Vagina (tissue), 2 donors: ENCODE measurements around the gene FOLR3. TPM values are rescaled to one million over a fixed set of nuclear protein-coding genes. Genes with fewer than 3 reads are reported as not detected.
"Not testable (repeated sequence)": the region's sequence is repeated elsewhere in the genome, so short reads cannot be mapped to it uniquely, and the experiment has no call there.

Experiments used
- DNase-seq, 2 donors: peaks; one replicate each; pipeline ENCODE4 v3.0.0-alpha.2; 2017; ENCODE audit errors: extremely low spot score in 2 of 2
- H3K27ac ChIP-seq: fragments of 200-600 bp; sonication (generic); one replicate; pipeline ENCODE4 v1.5.1; 2019
- H3K27me3 ChIP-seq: fragments of 200-600 bp; sonication (generic); one replicate; pipeline ENCODE4 v1.5.1; 2019
- H3K36me3 ChIP-seq, 2 donors: fragments of 200-600 bp; sonication (generic); one replicate each; pipeline ENCODE4 v1.5.1; 2017 to 2019
- H3K4me1 ChIP-seq: fragments of 200-600 bp; sonication (generic); one replicate; pipeline ENCODE4 v1.5.1; 2019
- H3K4me3 ChIP-seq, 2 donors: fragments of 200-600 bp; sonication (generic); 1 replicate in 1 of 2; 2 replicates in 1 of 2; pipeline ENCODE4 v1.5.1; 2016 to 2019
- H3K9me3 ChIP-seq: fragments of 200-600 bp; sonication (generic); one replicate; pipeline ENCODE4 v1.5.1; 2019
- POLR2A ChIP-seq, 2 donors: fragments of 450-650 bp; IDR thresholded peaks; one replicate each; pipeline ENCODE4 v1.6.1; 2017; ENCODE audit warnings: antibody characterized with exemption in 2 of 2, mild to moderate bottlenecking in 2 of 2, moderate library complexity in 2 of 2
- POLR2AphosphoS5 ChIP-seq, 2 donors: sonication (generic); formaldehyde crosslinking; IDR thresholded peaks; one replicate each; pipeline ENCODE4 v1.9.0; 2017; ENCODE audit warnings: antibody characterized with exemption in 2 of 2, mild to moderate bottlenecking in 2 of 2, low read depth in 1 of 2; ENCODE audit not compliant: insufficient read depth in 1 of 2
- intact Hi-C: fragments of 100-400 bp; cut with DNase I; formaldehyde crosslinking; loops from one replicate; pipeline ENCODE4 v1.15.1; 2023
- total RNA-seq: library from RNA; depleted of rRNA; stranded (reverse); fragments of >200 nt; gene quantifications from one replicate; pipeline ENCODE4 v1.2.3, GENCODE V29; 2016
- TF ChIP-seq, protein P1 (sequence below), 3 experiments: fragments of 450-650 bp in 2 of 3; fragments of 200-600 bp in 1 of 3; sonication (generic) in 1 of 3; IDR thresholded peaks; one replicate each; pipeline ENCODE4 v1.5.1; 2017 to 2019; ENCODE audit warnings: antibody characterized with exemption in 3 of 3, mild to moderate bottlenecking in 2 of 3, moderate library complexity in 2 of 3

Gene FOLR3
- total RNA-seq, 1 donor from 2014 or later = not detected

DNA sequence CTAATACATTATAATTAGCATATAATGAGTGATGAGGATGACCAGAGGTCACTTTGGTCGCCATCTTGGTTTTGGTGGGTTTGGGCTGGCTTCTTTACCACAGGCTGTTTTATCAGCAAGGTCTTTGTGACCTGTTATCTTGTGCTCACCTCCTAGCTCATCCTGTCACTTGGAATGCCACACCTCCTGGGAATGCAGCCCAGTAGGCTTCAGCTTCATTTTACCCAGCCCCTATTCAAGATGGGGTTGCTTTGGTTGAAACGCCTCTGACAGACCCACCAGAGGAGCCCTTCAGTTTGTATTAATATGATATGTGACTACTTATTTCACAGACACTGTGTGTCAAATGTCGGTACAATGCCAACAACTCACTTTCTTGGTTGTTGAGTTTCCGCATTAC lies 20.2 kb downstream of the FOLR3 start:
- DNase-seq = no peak
- Histone ChIP-seq H3K27me3 (no peaks in the 10 kb centered on the region), H3K9me3 (no peaks in the 10 kb centered on the region), H3K4me1 (no peaks in the 10 kb centered on the region), H3K4me3 (no peak overlapping the region), H3K27ac (no peak overlapping the region), H3K36me3 (no peaks in the 10 kb centered on the region)
- intact Hi-C loops = no loop called here
- TF ChIP-seq, protein P1, sequence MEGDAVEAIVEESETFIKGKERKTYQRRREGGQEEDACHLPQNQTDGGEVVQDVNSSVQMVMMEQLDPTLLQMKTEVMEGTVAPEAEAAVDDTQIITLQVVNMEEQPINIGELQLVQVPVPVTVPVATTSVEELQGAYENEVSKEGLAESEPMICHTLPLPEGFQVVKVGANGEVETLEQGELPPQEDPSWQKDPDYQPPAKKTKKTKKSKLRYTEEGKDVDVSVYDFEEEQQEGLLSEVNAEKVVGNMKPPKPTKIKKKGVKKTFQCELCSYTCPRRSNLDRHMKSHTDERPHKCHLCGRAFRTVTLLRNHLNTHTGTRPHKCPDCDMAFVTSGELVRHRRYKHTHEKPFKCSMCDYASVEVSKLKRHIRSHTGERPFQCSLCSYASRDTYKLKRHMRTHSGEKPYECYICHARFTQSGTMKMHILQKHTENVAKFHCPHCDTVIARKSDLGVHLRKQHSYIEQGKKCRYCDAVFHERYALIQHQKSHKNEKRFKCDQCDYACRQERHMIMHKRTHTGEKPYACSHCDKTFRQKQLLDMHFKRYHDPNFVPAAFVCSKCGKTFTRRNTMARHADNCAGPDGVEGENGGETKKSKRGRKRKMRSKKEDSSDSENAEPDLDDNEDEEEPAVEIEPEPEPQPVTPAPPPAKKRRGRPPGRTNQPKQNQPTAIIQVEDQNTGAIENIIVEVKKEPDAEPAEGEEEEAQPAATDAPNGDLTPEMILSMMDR (IDR thresholded peaks at IDR 0.05) = no peak
- TF ChIP-seq POLR2A (IDR thresholded peaks at IDR 0.05) (no peak), POLR2AphosphoS5 (IDR thresholded peaks at IDR 0.05; ENCODE audit: insufficient read depth in 1 of 2, low read depth in 1 of 2) (no peak)

DNA sequence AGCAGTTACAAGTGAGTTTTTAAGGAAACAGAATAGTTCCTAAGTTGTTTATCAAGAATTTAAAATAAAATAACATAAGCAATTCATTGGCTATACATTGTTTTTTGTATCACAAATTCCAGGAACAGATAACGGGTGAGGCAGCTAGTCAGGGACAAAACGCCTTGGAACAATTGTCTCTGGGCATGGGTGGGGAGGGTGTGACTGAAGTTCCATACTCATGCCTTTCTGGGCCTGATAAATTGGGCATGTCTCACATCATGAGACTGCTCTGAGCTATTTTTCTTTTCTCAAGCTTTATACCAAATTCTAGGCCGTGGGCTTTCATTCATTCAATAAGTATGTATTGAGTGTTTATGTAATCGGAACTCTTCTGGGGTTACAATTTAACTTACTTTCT lies 21.6 kb downstream of the FOLR3 start:
- no peak overlapping the region for H3K4me3 ChIP-seq
- H3K36me3 ChIP-seq = no peaks in the 10 kb centered on the region
- H3K9me3 ChIP-seq = no peaks in the 10 kb centered on the region
- no peaks in the 10 kb centered on the region for H3K4me1 ChIP-seq
- no peak overlapping the region for H3K27ac ChIP-seq
- intact Hi-C loops = no loop called here
- H3K27me3 ChIP-seq = no peaks in the 10 kb centered on the region
- no peak for DNase-seq
- TF ChIP-seq POLR2AphosphoS5 (IDR thresholded peaks at IDR 0.05; ENCODE audit: insufficient read depth in 1 of 2, low read depth in 1 of 2) = no peak
- TF ChIP-seq POLR2A (IDR thresholded peaks at IDR 0.05) = no peak
- TF ChIP-seq, protein P1 (IDR thresholded peaks at IDR 0.05) = no peak

DNA sequence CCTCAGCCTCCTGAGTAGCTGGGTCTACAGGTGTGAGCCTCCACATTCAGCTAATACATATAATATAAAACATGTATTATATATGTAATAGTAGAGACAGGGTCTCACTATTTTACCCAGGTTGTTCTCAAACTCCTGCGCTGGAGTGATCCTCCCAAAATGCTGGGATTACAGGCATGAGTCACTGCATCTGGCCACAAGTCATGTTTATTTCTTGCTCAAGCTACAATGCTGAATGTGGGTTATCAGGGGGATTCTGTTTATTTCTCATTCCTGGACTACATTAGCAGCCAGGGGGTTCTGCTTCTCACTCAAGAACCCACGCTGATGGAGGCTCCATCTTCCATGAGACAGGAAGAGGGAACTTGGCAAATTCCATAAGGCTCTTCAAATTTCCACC lies 24.8 kb downstream of the FOLR3 start:
- Histone ChIP-seq H3K36me3 (no peaks in the 10 kb centered on the region), H3K4me1 (no peaks in the 10 kb centered on the region), H3K27me3 (no peaks in the 10 kb centered on the region), H3K9me3 (no peaks in the 10 kb centered on the region), H3K4me3 (no peak overlapping the region), H3K27ac (no peak overlapping the region)
- intact Hi-C loops = no loop called here
- TF ChIP-seq, protein P1 (IDR thresholded peaks at IDR 0.05) = no peak
- TF ChIP-seq POLR2A (IDR thresholded peaks at IDR 0.05) = no peak
- no peak for TF ChIP-seq POLR2AphosphoS5 (IDR thresholded peaks at IDR 0.05; ENCODE audit: insufficient read depth in 1 of 2, low read depth in 1 of 2)
- no peak for DNase-seq

DNA sequence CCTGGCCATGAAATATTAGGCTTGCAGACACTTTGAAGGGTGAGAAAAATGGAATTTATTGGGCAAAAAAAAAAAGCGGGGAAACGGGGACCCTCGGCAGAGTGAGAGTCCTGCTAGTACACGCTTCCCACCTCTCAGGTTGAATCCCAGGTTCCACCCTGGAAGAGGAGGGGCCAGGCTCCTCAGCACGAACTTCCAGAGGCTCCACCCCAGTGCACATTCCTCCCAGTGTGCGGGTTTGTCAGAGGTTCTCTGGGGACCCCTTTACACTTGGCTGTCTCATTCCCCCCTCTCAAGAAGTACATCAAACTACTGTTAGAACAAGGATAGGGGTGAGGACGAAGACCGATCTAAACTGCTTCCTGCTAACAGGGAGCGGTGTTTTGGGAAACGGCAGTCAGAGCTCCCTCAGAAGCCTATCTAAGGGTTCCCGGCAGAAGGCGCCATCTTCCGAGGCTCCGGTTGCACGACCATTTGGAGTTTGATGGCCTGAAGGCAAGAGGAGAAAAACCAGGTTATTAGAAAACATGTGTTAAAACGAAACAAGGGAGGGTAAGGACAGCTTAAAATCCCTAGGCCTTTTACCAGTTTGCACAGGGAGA lies 27.5 kb downstream of the FOLR3 start:
- no peak overlapping the region for H3K4me3 ChIP-seq
- H3K27me3 ChIP-seq = no peaks in the 10 kb centered on the region
- TF ChIP-seq POLR2AphosphoS5 (IDR thresholded peaks at IDR 0.05; ENCODE audit: insufficient read depth in 1 of 2, low read depth in 1 of 2) (no peak), POLR2A (IDR thresholded peaks at IDR 0.05) (no peak)
- TF ChIP-seq, protein P1 (IDR thresholded peaks at IDR 0.05) = no peak
- H3K4me1 ChIP-seq = no peaks in the 10 kb centered on the region
- no peaks in the 10 kb centered on the region for H3K9me3 ChIP-seq
- intact Hi-C loops = no loop called here
- DNase-seq = no peak
- H3K36me3 ChIP-seq = no peaks in the 10 kb centered on the region
- no peak overlapping the region for H3K27ac ChIP-seq

DNA sequence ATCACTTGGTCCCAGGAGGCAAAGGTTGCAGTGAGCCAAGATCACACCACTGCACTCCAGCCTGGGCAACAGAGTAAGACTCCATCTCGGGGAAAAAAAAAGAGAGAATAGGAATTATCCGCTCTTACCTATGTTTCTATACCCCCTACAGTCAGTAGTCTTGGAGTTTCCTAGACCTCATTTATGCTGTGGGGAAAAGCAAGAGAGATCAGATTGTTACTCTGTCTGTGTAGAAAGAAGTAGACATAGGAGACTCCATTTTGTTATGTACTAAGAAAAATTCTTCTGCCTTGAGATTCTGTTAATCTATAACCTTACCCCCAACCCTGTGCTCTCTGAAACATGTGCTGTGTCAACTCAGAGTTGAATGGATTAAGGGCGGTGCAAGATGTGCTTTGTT lies 28.7 kb downstream of the FOLR3 start:
- H3K27ac ChIP-seq, H3K36me3 ChIP-seq, intact Hi-C loops, H3K27me3 ChIP-seq, H3K4me1 ChIP-seq, H3K9me3 ChIP-seq, H3K4me3 ChIP-seq, DNase-seq: not testable (repeated sequence)

DNA sequence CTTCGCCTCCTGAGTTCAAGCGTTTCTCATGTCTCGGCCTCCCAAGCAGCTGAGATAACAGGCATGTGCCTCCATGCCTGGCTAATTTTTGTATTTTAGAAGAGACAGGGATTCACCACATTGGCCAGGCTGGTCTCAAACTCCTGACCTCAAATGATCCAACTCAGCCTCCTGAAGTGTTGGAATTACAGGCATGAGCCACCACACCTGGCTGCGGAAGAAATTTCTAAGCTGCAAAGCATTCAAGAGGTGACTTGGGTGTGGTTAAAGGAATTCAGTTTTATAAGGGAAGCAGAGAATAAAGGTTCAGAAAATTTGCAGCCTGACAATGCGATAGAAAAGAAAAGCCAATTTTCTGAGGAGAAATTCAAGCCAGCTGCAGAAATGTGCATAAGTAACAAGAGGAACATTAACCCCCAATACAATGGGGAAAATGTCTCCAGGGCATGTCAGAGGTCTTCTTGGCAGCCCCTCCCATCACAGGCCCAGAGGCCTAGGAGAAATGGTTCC lies 33.6 kb downstream of the FOLR3 start:
- H3K9me3 ChIP-seq, H3K27me3 ChIP-seq, DNase-seq, H3K4me3 ChIP-seq, H3K27ac ChIP-seq, H3K4me1 ChIP-seq, intact Hi-C loops, H3K36me3 ChIP-seq: not testable (repeated sequence)

DNA sequence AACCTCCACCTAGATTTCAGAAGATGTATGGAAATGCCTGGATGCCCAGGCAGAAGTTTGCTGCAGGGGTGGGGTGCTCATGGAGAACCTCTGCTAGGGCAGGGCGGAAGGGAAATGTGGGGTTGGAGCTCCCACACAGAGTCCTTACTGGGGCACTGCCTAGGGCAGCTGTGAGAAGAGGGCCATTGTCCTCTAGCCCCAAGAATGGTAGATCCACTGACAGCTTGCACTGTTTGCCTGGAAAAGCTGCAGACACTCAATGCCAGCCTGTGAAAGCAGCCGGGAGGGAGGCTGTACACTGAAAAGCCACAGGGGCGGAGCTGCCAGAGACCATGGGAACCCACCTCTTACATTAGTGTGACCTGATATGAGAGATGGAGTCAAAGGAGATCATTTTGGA lies 34.2 kb downstream of the FOLR3 start:
- H3K9me3 ChIP-seq, H3K4me3 ChIP-seq, H3K36me3 ChIP-seq, H3K4me1 ChIP-seq, intact Hi-C loops, H3K27ac ChIP-seq, H3K27me3 ChIP-seq, DNase-seq: not testable (repeated sequence)

DNA sequence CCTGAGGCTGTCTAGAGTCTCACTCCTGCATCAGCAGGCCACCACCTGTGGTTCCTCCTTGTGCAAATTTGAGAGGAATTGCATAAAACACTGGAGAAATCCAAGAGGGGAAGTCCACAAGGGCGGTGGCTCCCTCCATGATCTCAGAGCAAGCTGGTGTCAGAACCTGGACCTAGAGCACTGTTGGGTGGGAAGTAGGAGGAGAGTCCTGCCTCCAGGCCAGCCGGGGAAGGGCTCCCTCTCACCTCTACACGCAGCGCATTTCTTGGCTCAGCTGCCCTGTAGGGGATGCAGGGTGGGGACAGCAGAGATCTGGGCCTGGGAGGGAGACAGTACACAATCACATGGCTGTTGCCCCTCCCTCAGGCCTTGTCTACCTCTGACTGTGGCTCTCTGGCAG lies 36.5 kb downstream of the FOLR3 start:
- H3K4me3 ChIP-seq, H3K27ac ChIP-seq, H3K27me3 ChIP-seq, DNase-seq, intact Hi-C loops, H3K4me1 ChIP-seq, H3K36me3 ChIP-seq, H3K9me3 ChIP-seq: not testable (repeated sequence)
